DOHH2 (cell line): ENCODE results near the gene MAP4K1.

Experiments used
- H3F3A ChIP-seq: fragments of 200-600 bp; sonication (generic), shearing (Covaris generic); 2 replicates; pipeline ENCODE4 v1.6.0; 2016; ENCODE audit warnings: antibody characterized with exemption, mild to moderate bottlenecking; ENCODE audit not compliant: control insufficient read depth, insufficient read depth
- H3K27ac ChIP-seq: fragments of 200-600 bp; sonication (generic); 2 replicates; pipeline ENCODE4 v1.5.1; 2014; ENCODE audit warnings: low read depth, mild to moderate bottlenecking, low read length, moderate library complexity
- H3K27me3 ChIP-seq: fragments of 200-600 bp; sonication (generic); 2 replicates; pipeline ENCODE4 v1.6.1; 2014; ENCODE audit warnings: mild to moderate bottlenecking, low read length, mixed read lengths; ENCODE audit not compliant: control insufficient read depth
- H3K36me3 ChIP-seq: fragments of 200-600 bp; sonication (generic); 2 replicates; pipeline ENCODE4 v1.6.1; 2014; ENCODE audit warnings: mild to moderate bottlenecking, low read length, moderate library complexity, mixed read lengths; ENCODE audit not compliant: control insufficient read depth
- H3K4me1 ChIP-seq: fragments of 200-600 bp; sonication (generic); 2 replicates; pipeline ENCODE4 v1.6.1; 2014; ENCODE audit warnings: mild to moderate bottlenecking, low read length, mixed read lengths; ENCODE audit not compliant: control insufficient read depth
- H3K4me2 ChIP-seq: fragments of 200-600 bp; sonication (generic); 2 replicates; pipeline ENCODE4 v1.6.0; 2014; ENCODE audit warnings: mild to moderate bottlenecking, low read length, moderate library complexity
- H3K4me3 ChIP-seq: fragments of 200-600 bp; sonication (generic); 2 replicates; pipeline ENCODE4 v1.5.1; 2014; ENCODE audit warnings: mild to moderate bottlenecking, low read length, mixed read lengths
- H3K79me2 ChIP-seq: fragments of 200-600 bp; sonication (generic); 2 replicates; pipeline ENCODE4 v1.6.1; 2014; ENCODE audit warnings: mild to moderate bottlenecking, low read length, mixed read lengths; ENCODE audit not compliant: control insufficient read depth
- H3K9me2 ChIP-seq: fragments of 200-600 bp; sonication (generic); replicated peaks from 2 replicates; pipeline ENCODE4 v1.6.1; 2014; ENCODE audit warnings: mild to moderate bottlenecking, low read length, mixed read lengths; ENCODE audit not compliant: control insufficient read depth
- H3K9me3 ChIP-seq: fragments of 200-600 bp; sonication (generic); 2 replicates; pipeline ENCODE4 v1.6.1; 2014; ENCODE audit warnings: antibody characterized with exemption, low read length, mixed read lengths; ENCODE audit not compliant: control insufficient read depth, insufficient read depth
- H4K20me1 ChIP-seq: fragments of 200-600 bp; sonication (generic); 2 replicates; pipeline ENCODE4 v1.6.0; 2014; ENCODE audit warnings: low read depth, mild to moderate bottlenecking, antibody characterized with exemption, low read length, moderate library complexity; ENCODE audit not compliant: control insufficient read depth, insufficient read depth
- CTCF ChIP-seq: fragments of 200-600 bp; sonication (generic); IDR thresholded peaks from one replicate; pipeline ENCODE4 v1.5.1; 2014; ENCODE audit warnings: antibody characterized with exemption, mild to moderate bottlenecking, low read depth, low read length; ENCODE audit not compliant: poor library complexity, severe bottlenecking
- EZH2phosphoT487 ChIP-seq: fragments of 200-600 bp; sonication (generic); IDR thresholded peaks from 2 replicates; pipeline ENCODE4 v1.6.1; 2017; ENCODE audit warnings: borderline replicate concordance, mild to moderate bottlenecking, antibody characterized with exemption, low read length, moderate library complexity, mixed read lengths

Gene MAP4K1

DNA sequence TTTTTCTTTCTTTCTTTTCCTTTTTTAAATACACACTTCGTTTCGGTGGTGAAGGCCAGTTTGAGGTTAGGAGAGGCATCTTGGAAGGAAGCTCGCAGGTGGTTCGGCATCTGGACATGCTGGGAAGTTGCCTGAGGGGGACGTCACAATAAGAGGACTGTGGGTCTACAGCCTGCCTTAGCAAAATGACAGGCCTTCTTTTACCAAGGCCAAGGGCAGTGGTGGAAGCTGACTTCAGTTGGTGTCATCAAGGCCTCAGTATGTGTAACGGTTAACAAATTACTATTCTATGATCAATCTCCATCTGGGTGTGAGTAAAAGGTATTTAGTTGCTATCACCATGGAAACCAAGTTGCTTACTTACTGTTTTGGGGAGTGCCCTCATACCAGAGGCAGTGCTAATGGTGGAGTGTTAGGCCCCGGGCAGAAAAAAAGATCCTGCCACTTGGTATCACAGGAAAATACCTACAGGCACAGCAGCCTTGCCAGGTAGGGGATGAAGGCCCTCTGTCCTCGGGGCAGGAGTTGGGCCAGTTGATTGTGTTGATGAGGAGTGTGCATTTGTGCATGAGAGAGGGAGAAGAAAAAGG is 40.0 kb upstream of the MAP4K1 start:
- peaks cover 38% of the 10 kb centered on the region for H3K36me3 ChIP-seq
- H3K27me3 ChIP-seq: no peaks in the 10 kb centered on the region
- peaks cover 21% of the 10 kb centered on the region; the same call in 1 of the 2 replicates for H4K20me1 ChIP-seq
- peaks cover 97% of the 10 kb centered on the region for H3K79me2 ChIP-seq
- no peak overlapping the region for H3K4me3 ChIP-seq
- no peak overlapping the region for H3K4me2 ChIP-seq
- peaks cover 16% of the 10 kb centered on the region for H3K4me1 ChIP-seq
- no peaks in the 10 kb centered on the region for H3K9me3 ChIP-seq
- TF ChIP-seq CTCF (no peak), EZH2phosphoT487 (no peak)
- H3K9me2 ChIP-seq: no peaks in the 10 kb centered on the region
- H3K27ac ChIP-seq: no peak overlapping the region
- H3F3A ChIP-seq: no peaks in the 10 kb centered on the region

DNA sequence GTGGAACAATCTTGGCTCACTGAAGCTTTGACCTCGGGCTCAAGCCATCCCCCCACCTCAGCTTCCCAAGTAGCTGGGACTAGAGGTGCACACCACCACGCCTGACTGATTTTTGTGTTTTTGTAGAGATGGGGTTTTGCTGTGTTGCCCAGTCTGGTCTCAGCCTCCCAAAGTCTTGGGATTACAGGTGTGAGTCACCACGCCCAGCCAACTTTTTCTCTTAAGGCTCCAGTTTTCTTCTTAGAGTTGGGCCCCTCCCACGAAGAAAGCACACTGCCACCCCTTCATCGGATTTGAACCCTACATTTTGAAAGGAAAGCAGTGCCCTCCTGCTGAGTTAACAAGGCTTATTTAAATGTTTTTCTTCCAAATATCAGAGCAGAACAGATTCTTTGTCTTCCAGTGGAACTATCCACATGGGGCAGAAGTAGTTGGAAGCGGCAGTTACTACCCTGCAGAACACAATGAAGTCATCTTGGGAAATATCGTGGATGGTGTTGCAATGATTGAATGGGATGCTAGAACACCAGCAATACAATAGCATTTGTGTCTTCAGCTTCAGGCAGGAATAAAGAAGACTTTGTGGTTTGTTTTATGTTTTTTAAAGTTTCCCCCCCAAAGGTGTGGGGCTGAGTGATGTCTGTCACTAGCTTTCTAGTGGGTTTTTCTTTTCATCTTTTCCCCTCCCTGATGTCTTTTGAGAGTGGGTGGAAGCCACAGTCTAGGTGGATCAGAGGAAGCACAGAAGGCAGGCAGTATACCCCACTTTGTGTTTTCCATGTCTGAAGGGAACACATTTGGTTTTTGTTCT is 38.6 kb upstream of the MAP4K1 start:
- Histone ChIP-seq H3K9me2 (no peaks in the 10 kb centered on the region), H3K4me2 (no peak overlapping the region), H3K27me3 (no peaks in the 10 kb centered on the region), H3K79me2 (peaks cover 100% of the 10 kb centered on the region), H3K4me1 (peaks cover 14% of the 10 kb centered on the region), H3K36me3 (peaks cover 38% of the 10 kb centered on the region), H3K4me3 (no peak overlapping the region), H4K20me1 (peaks cover 16% of the 10 kb centered on the region; the same call in 1 of the 2 replicates), H3K9me3 (no peaks in the 10 kb centered on the region), H3F3A (no peaks in the 10 kb centered on the region), H3K27ac (no peak overlapping the region)
- no peak for TF ChIP-seq EZH2phosphoT487
- no peak for TF ChIP-seq CTCF

DNA sequence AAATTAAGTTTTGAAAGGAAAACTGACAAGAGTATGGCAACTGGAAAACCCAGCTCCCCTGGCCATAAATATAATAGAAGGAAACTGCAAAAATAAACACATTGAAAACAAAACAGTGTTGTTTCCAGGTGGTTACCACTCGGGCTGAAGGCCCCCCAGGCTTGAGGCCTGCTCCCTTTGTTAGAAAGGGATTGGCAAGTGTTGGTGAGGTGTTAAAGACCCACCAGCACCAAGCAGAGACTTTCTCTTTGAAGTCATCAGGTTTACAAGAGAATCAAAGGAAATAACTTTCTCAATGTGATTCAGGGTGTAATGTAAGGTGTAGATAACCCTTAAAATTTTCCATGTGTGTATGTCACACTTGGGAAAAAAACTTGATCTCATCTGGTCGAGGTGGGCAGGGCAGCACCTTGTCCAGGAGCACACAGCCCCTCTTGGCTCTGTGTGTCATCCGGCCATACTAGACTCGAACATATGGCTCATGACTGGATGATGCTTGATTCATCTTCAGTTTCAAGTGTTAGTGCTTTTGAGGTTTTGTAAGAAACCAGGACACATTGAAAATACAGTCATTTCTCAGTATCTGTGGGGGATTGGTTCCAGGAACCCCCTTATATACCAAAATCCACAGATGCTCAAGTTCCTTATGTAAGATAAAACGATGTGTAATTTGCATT is 37.5 kb upstream of the MAP4K1 start:
- Histone ChIP-seq H3K9me3 (no peaks in the 10 kb centered on the region), H3K4me2 (no peak overlapping the region), H3K27ac (no peak overlapping the region), H3K4me3 (no peak overlapping the region), H3K27me3 (no peaks in the 10 kb centered on the region), H3F3A (no peaks in the 10 kb centered on the region), H4K20me1 (peaks cover 16% of the 10 kb centered on the region; the same call in 1 of the 2 replicates), H3K36me3 (peaks cover 38% of the 10 kb centered on the region), H3K4me1 (peaks cover 16% of the 10 kb centered on the region), H3K9me2 (no peaks in the 10 kb centered on the region), H3K79me2 (peaks cover 100% of the 10 kb centered on the region)
- no peak for TF ChIP-seq EZH2phosphoT487
- no peak for TF ChIP-seq CTCF
